GM12878 (cell line): ENCODE measurements around the gene TFR2.

ENCODE experiments used
- CHD2 ChIP-seq: IDR thresholded peaks from 2 replicates; pipeline ENCODE4 v1.6.1; 2011; ENCODE audit warnings: low read depth, low read length, improper control_type of control experiment, borderline replicate concordance
- CREM ChIP-seq: IDR thresholded peaks from 2 replicates; pipeline ENCODE4 v1.6.1; 2014; ENCODE audit warnings: antibody characterized with exemption, low read depth
- EZH2 ChIP-seq: IDR thresholded peaks from 2 replicates; pipeline ENCODE4 v1.6.1; 2012; ENCODE audit warnings: low read depth, mild to moderate bottlenecking, control low read depth, inconsistent platforms, low read length, borderline replicate concordance; ENCODE audit not compliant: control insufficient read depth
- GABPA ChIP-seq: IDR thresholded peaks from 2 replicates; pipeline ENCODE4 v1.6.1; 2014; ENCODE audit warnings: antibody characterized with exemption, low read depth, mild to moderate bottlenecking, inconsistent platforms
- HDAC2 ChIP-seq: fragments of 200-600 bp; sonication (generic); IDR thresholded peaks from 2 replicates; pipeline ENCODE4 v1.6.1; 2017
- POLR2A ChIP-seq: IDR thresholded peaks from 2 replicates; pipeline ENCODE4 v1.6.1; 2011; ENCODE audit warnings: low read depth, mild to moderate bottlenecking, low read length
- POLR2AphosphoS5 ChIP-seq: IDR thresholded peaks from 2 replicates; pipeline ENCODE4 v1.6.1; 2011; ENCODE audit warnings: mild to moderate bottlenecking, low read length, inconsistent platforms
- RBBP5 ChIP-seq: fragments of 200-600 bp; sonication (generic); conservative IDR thresholded peaks from 2 replicates; pipeline ENCODE4 v1.6.1; 2016
- TF ChIP-seq, protein P1 (sequence below), 3 experiments: IDR thresholded peaks in 2 of 3; conservative IDR thresholded peaks in 1 of 3; 2 replicates each; pipeline ENCODE4 v1.5.1; 2011; ENCODE audit warnings: low read depth in 3 of 3, low read length in 3 of 3, mild to moderate bottlenecking in 3 of 3, control low read depth in 2 of 3, moderate library complexity in 2 of 3, inconsistent platforms in 1 of 3, mixed read lengths in 1 of 3; ENCODE audit not compliant: control insufficient read depth in 2 of 3, insufficient read depth in 1 of 3; ENCODE audit errors: extremely low read depth in 1 of 3
- TF ChIP-seq, protein P2 (sequence below): fragments of 450-650 bp; IDR thresholded peaks from 2 replicates; pipeline ENCODE4 v1.6.1; 2017; ENCODE audit warnings: mild to moderate bottlenecking, moderate library complexity
- TF ChIP-seq, protein P3 (sequence below): fragments of 450-650 bp; IDR thresholded peaks from 2 replicates; pipeline ENCODE4 v1.6.1; 2016; ENCODE audit warnings: mild to moderate bottlenecking
- TF ChIP-seq, protein P4 (sequence below): fragments of 450-650 bp; IDR thresholded peaks from 2 replicates; pipeline ENCODE4 v1.6.1; 2016; ENCODE audit warnings: mild to moderate bottlenecking
- TF ChIP-seq, protein P5 (sequence below): IDR thresholded peaks from 2 replicates; pipeline ENCODE4 v1.6.1; 2011; ENCODE audit warnings: low read depth, mild to moderate bottlenecking, low read length, moderate library complexity, borderline replicate concordance; ENCODE audit errors: extremely low read depth

DNA sequence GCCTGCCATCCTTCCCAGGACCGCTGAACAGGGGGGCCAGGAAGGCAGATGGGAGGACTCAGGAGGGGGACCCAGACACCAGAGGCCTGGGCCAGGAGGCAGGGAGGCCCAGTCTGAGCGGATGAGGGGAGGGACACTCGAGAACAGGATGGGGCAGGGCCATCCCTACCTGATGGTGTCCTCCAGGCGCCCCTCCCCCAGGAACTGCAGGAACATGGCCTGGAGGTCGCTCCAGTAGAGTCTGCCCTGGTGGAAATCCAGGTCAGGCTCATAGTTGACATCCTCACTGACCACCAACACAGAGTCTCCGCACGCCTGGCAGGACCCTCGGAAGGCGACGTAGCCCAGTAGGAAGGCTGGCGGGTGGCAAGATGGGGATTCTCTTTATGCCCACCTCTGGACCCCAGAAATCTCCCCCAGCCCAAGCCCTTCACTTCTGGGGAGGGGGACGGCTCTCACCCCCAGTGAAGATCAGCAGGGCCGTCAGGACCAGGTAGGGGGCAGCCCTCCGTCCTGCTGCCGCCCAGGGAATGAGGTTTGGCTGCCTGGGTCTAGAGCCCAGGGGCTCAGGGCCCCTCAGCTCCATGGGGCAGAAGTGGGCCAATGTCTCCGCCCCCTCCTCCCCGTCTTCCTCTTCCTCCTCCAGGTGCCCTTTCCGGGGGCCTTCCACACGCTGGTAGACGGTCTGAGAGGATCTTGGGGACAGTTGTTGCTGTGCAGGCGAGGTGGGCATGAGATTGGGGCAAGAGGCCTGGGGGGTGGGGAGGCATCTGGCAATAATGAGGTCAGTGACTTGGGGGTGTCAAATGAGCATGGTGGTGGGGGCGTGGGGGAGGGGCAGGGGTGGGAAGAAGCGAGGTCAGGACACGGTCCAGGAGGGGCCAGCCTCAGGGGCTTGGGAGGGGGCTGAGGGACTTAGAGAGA, 573 bp downstream of the TFR2 start:
- TF ChIP-seq CHD2 = no peak
- TF ChIP-seq, protein P1, sequence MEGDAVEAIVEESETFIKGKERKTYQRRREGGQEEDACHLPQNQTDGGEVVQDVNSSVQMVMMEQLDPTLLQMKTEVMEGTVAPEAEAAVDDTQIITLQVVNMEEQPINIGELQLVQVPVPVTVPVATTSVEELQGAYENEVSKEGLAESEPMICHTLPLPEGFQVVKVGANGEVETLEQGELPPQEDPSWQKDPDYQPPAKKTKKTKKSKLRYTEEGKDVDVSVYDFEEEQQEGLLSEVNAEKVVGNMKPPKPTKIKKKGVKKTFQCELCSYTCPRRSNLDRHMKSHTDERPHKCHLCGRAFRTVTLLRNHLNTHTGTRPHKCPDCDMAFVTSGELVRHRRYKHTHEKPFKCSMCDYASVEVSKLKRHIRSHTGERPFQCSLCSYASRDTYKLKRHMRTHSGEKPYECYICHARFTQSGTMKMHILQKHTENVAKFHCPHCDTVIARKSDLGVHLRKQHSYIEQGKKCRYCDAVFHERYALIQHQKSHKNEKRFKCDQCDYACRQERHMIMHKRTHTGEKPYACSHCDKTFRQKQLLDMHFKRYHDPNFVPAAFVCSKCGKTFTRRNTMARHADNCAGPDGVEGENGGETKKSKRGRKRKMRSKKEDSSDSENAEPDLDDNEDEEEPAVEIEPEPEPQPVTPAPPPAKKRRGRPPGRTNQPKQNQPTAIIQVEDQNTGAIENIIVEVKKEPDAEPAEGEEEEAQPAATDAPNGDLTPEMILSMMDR (IDR thresholded peaks at IDR 0.05 in 2 of 3, conservative IDR thresholded peaks at IDR 0.05 in 1 of 3; ENCODE audit: control insufficient read depth in 2 of 3, extremely low read depth in 1 of 3, insufficient read depth in 1 of 3, low read depth in 3 of 3, low read length in 3 of 3) = no peak
- TF ChIP-seq GABPA = no peak
- no peak for TF ChIP-seq EZH2
- TF ChIP-seq, protein P2, sequence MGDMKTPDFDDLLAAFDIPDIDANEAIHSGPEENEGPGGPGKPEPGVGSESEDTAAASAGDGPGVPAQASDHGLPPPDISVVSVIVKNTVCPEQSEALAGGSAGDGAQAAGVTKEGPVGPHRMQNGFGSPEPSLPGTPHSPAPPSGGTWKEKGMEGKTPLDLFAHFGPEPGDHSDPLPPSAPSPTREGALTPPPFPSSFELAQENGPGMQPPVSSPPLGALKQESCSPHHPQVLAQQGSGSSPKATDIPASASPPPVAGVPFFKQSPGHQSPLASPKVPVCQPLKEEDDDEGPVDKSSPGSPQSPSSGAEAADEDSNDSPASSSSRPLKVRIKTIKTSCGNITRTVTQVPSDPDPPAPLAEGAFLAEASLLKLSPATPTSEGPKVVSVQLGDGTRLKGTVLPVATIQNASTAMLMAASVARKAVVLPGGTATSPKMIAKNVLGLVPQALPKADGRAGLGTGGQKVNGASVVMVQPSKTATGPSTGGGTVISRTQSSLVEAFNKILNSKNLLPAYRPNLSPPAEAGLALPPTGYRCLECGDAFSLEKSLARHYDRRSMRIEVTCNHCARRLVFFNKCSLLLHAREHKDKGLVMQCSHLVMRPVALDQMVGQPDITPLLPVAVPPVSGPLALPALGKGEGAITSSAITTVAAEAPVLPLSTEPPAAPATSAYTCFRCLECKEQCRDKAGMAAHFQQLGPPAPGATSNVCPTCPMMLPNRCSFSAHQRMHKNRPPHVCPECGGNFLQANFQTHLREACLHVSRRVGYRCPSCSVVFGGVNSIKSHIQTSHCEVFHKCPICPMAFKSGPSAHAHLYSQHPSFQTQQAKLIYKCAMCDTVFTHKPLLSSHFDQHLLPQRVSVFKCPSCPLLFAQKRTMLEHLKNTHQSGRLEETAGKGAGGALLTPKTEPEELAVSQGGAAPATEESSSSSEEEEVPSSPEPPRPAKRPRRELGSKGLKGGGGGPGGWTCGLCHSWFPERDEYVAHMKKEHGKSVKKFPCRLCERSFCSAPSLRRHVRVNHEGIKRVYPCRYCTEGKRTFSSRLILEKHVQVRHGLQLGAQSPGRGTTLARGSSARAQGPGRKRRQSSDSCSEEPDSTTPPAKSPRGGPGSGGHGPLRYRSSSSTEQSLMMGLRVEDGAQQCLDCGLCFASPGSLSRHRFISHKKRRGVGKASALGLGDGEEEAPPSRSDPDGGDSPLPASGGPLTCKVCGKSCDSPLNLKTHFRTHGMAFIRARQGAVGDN = no peak
- TF ChIP-seq CREM = no peak
- TF ChIP-seq HDAC2 = no peak
- TF ChIP-seq, protein P3, sequence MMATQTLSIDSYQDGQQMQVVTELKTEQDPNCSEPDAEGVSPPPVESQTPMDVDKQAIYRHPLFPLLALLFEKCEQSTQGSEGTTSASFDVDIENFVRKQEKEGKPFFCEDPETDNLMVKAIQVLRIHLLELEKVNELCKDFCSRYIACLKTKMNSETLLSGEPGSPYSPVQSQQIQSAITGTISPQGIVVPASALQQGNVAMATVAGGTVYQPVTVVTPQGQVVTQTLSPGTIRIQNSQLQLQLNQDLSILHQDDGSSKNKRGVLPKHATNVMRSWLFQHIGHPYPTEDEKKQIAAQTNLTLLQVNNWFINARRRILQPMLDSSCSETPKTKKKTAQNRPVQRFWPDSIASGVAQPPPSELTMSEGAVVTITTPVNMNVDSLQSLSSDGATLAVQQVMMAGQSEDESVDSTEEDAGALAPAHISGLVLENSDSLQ = no peak
- no peak for TF ChIP-seq POLR2AphosphoS5
- no peak for TF ChIP-seq RBBP5
- TF ChIP-seq, protein P4, sequence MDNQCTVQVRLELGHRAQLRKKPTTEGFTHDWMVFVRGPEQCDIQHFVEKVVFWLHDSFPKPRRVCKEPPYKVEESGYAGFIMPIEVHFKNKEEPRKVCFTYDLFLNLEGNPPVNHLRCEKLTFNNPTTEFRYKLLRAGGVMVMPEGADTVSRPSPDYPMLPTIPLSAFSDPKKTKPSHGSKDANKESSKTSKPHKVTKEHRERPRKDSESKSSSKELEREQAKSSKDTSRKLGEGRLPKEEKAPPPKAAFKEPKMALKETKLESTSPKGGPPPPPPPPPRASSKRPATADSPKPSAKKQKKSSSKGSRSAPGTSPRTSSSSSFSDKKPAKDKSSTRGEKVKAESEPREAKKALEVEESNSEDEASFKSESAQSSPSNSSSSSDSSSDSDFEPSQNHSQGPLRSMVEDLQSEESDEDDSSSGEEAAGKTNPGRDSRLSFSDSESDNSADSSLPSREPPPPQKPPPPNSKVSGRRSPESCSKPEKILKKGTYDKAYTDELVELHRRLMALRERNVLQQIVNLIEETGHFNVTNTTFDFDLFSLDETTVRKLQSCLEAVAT = no peak
- TF ChIP-seq, protein P5, sequence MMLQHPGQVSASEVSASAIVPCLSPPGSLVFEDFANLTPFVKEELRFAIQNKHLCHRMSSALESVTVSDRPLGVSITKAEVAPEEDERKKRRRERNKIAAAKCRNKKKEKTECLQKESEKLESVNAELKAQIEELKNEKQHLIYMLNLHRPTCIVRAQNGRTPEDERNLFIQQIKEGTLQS = no peak
- no peak for TF ChIP-seq POLR2A
